Esophagus squamous epithelium (tissue), 4 donors: ENCODE data around the gene SAT2.

ENCODE experiments used
- POLR2A ChIP-seq, 4 donors: fragments of 450-650 bp; IDR thresholded peaks; one replicate each; pipeline ENCODE4 v1.6.1; 2017; ENCODE audit warnings: antibody characterized with exemption in 4 of 4, mild to moderate bottlenecking in 4 of 4, moderate library complexity in 3 of 4
- TF ChIP-seq, protein P1 (sequence below), 6 experiments: fragments of 450-650 bp in 4 of 6; fragments of 200-600 bp in 2 of 6; sonication (generic) in 2 of 6; IDR thresholded peaks; one replicate each; pipeline ENCODE4 v1.5.1; 2016 to 2019; ENCODE audit warnings: antibody characterized with exemption in 6 of 6, mild to moderate bottlenecking in 4 of 6, moderate library complexity in 4 of 6

GRCh38 chr17:7592422-7593021, 35.1 kb downstream of the SAT2 start:
- TF ChIP-seq, protein P1, sequence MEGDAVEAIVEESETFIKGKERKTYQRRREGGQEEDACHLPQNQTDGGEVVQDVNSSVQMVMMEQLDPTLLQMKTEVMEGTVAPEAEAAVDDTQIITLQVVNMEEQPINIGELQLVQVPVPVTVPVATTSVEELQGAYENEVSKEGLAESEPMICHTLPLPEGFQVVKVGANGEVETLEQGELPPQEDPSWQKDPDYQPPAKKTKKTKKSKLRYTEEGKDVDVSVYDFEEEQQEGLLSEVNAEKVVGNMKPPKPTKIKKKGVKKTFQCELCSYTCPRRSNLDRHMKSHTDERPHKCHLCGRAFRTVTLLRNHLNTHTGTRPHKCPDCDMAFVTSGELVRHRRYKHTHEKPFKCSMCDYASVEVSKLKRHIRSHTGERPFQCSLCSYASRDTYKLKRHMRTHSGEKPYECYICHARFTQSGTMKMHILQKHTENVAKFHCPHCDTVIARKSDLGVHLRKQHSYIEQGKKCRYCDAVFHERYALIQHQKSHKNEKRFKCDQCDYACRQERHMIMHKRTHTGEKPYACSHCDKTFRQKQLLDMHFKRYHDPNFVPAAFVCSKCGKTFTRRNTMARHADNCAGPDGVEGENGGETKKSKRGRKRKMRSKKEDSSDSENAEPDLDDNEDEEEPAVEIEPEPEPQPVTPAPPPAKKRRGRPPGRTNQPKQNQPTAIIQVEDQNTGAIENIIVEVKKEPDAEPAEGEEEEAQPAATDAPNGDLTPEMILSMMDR (IDR thresholded peaks at IDR 0.05): no peak
- no peak for TF ChIP-seq POLR2A (IDR thresholded peaks at IDR 0.05)
